ENCODE results near the gene PLXDC2.
"Not testable (repeated sequence)": the region's sequence is repeated elsewhere in the genome, so short reads cannot be mapped to it uniquely, and the experiment has no call there.

Gene PLXDC2

DNA sequence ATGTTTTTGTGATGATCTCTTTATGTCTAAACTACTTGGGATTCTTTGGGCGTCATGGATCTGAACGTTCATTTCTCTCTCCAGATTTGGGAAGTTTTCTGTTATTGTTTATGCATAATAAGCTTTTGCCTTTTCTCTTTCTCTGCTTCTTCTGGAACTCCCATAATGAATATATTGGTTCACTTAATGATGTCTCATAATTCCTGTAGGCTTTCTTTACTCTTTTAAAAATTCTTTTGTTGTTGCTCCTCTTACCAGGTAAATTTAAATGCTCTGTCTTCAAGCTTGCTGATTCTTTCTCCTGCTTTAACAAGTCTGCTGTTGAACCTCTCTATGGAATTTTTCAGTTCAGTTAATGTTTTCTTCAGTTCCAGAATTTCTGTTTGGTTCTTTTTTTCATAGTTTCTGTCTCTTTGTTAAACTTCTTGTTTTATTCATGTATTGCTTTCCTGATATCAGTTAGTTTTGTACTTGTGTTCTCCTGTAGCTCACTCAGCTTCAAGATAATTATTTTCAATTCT lies 317.5 kb downstream of the PLXDC2 start:
- no peak for FAIRE-seq

DNA sequence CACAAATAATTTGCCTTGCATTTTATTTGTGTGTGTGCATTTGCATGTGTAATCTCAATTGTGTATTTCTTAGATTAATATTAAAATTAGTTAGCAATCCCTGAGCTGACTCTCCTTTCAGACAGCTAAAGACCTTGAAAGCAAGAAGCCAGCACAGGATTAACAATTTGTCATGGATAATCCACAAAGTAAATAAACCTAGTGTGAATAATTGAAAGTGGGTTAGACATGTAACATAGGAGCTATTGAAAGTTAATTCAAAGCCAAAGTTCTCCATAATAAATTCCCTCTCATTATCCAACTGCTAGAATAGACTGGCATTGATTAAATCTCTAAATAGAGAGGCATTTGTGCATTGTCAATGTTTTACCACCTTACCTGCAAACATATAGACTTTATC lies 326.1 kb downstream of the PLXDC2 start:
- FAIRE-seq: no peak

DNA sequence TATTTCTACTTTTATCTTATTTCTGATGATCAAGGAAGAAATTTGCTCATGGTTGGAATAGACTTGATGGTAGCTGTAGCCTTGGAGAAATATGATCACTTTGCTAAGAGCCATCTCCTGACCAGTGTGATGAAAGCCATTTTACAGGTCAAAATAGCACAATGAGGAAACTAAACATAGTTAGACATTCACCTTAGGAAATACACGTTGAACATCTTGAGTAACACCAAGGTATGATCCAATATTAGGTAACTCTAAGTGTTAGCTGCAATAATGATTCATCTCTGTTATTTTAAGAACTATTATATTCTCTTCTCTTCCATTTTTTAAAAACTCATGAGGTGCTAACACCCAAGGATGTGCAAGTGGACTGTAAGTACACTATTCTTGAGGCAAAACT lies 328.0 kb downstream of the PLXDC2 start:
- FAIRE-seq: no peak

DNA sequence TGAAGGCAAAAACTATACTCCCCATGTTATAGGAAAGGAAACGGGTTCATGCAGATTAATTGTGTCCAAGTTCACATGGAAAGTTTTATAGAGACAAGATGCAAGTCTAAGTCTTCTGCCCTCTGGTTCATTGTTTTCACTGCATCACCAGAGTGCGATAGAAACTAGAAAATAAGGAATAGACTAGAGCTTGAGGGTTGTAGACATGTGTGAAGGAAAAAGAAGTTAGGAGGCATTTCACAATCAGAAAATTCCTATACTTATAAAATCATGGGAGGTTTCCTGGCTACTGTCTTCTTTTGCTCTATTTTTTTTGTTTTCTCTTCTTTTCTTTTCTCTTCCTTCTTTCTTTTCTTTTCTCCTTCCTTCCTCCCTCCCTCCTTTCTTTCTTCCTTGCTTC lies 329.8 kb downstream of the PLXDC2 start:
- no peak for FAIRE-seq

DNA sequence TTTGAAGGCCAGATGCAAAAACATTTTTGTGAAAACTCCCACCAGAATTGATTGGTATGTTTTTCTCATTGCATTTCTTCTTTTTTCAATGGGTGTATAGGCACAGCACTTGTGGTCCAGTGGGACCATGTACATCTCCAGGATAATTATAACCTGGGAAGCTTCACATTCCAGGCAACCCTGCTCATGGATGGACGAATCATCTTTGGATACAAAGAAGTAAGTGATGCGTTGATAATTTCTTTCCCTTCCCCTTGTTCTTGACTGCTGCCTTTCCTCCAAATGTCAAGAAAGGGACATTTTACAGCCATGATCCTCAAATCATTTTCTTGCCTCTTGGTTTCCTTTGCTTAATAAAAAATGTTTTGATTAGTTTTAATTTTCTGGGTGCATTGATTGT lies 331.5 kb downstream of the PLXDC2 start:
- FAIRE-seq: no peak

DNA sequence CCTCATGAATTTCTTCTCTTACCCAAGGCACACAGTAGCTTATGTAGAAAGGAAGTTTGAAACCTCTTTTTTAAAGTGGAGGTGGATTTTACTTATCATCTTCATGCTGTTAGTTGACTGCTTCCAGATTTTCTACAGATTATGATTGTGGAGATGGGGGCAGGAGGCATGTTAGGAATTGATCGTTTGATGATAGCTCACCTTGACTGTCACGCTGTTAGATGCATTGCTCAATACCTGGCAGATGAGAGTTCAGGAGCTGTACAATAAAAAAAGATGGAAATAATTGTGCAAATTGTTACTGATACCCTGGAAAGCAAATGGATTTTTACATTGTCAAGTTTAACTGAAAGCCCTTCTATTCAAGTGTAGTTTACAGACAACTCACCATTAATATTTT lies 340.3 kb downstream of the PLXDC2 start:
- no peak for FAIRE-seq

DNA sequence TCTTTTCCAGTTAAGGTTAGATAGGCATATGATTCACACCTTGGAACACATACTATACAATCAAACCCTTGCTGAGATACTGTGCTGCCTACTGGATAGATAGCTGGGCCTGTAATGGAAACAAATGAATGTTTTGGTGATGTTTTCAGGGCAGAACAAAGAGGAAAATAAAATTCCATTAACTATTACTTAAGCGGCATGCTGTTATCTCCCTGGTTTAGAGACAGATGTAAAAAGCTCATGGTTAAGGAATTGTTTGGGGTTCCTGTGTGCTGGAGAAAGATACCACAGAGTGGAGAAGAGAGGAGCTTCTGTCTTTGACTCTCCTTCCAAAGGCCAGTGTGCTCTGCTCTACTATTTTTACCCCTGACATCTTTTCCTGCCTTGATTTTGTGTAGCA lies 341.1 kb downstream of the PLXDC2 start:
- FAIRE-seq: no peak

DNA sequence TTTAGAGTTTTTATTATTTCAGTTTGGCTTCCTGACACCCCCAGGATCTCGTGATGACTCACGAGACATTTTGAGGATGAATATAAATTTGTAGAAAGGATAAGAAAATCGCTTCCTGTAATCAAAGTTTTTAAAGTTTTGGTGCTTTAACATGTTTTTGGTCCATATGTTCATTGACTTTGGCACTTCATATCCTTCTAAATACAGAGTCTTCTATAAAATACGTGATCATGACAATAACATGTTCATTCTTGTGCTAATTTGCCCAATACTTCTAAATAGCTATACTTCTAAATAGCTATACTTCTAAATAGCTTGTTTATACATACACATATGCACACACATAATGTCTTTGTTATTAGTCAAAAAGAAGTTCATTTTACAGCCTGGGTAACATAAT lies 341.9 kb downstream of the PLXDC2 start:
- no peak for FAIRE-seq

DNA sequence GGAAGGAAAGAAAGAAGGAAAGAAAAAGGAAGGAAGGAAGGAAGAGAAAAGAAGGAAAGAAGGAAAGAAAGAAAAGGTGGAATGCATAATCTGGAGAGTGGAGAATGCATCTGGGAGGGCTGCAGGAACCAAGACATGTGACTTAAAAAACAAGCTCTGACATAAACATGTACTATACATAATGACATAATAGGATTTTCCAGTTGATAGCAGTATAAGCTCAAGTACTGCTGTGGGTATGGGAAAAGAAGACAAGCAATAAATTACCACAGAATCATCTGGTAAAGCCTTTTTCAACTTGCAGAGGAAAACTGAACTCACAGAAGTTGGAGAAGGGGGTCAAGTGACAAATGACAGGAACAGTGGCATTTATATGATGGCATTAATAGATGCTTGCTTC lies 345.9 kb downstream of the PLXDC2 start:
- FAIRE-seq: no peak

DNA sequence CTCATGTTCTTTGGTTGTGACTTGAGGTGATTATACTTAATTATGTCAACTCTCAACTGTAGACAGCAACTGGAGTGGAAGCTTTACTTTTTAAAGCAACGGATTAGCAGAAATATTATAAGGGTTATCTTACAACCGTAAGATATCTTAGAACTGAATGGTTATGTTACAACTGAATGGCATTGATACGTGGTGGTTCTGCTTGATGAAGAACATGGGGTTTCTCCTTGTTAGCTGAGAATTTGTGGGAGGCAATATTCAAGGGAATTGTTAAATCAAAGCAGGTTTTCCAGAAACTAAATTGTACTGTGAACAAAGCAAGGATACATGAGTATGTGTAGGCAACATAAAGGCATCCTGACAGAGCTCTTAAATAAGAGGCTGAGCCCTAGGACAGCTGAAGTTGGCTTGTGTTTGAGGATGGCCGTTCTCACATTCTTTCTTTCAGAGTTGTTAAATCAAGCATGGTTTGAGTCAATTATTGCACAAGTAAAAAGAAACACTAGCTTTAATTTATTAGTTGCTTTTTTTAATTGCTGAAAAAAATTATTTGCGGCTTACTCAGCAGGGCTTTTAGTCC lies 350.0 kb downstream of the PLXDC2 start:
- FAIRE-seq: no peak

DNA sequence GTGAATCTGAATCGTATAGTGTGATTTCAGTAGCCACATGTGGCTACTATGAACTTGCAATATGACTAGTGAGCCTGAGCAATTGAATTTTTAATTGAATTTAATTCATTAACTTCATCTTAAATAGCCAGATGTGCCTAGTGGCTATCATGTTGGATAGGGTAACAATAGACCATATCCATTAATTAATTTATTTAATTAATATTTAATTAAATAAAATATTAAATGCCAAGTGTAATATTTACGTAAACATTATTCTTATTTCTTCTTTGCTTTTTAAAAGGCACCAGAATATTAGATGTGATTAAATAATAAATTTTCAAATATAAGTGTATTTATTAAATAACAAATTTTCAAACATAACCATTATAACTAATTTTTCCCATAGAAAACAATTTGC lies 354.4 kb downstream of the PLXDC2 start:
- FAIRE-seq: peak; percentile 74

DNA sequence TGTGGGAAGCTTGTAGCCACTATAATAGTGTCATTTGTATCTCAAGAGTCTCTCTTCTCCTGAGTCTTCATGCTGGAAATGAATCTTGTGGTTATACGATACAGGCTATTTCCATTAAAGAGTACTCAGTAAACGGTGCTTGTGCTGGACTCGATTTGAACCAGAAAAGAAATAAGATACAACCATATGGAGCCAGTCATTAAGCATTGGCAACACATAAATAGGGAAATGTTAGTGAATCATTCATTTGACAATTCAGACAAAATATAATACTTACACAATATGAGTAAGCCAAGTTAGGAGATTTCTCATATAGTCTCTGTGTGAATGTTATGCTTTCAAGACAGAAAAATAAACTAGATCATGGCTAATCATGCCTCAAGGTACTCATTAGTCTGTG lies 356.8 kb downstream of the PLXDC2 start:
- FAIRE-seq: no peak

DNA sequence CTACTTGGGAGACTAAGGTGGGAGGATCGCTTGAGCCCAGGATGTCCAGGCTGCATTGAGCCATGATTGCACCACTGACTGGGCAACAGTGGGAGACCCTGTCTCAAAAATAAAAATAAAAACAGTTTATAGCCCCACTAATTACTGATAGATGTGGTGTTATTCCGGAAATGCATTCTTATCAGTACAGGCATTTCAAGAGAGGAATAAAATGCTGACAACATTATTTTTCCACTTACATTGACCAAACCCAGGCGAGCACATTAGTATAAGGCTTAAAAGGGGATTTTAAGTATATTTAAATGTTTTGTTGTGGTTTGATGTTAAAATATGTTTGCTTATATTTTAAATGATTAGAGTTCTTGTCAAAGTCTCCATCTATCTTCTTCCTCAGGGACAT lies 359.5 kb downstream of the PLXDC2 start:
- no peak for FAIRE-seq

DNA sequence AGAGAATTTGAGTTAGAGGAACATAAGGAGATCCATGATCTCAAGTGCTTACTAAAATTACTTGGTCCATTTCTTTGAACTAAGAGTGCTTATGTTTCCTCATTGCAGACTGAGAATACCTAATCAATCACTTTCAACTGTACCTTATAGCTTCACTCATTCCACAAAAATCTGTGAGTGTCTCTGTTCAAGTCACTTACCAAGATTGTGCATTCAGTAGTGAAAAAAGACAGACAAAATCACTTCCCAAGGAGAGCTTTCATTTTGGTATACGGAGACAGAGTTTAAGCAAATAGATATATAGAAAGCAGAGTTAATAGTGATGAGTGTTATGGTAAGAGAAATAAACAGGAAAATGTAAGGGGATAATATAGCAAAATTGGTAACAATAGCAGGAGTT lies 364.5 kb downstream of the PLXDC2 start:
- FAIRE-seq: no peak

DNA sequence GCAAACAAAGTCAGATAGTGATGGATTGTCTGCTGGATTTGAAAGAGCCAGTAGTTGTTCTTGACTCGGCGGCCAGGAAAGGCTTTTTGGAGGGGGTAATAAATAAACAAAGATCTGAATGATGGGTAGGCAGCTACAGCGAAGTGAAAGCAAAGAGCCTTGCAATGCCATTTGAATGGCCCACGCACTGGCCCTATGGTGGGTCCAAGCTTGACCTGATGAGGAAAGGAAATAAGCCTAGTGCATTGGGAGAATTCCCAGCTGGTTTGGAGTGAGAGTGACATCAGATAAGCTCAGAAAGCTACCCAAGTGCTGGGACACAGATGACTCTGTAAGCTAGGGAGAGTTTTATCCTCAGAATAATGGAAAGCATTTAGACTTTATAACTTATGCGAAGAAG lies 365.2 kb downstream of the PLXDC2 start:
- no peak for FAIRE-seq

DNA sequence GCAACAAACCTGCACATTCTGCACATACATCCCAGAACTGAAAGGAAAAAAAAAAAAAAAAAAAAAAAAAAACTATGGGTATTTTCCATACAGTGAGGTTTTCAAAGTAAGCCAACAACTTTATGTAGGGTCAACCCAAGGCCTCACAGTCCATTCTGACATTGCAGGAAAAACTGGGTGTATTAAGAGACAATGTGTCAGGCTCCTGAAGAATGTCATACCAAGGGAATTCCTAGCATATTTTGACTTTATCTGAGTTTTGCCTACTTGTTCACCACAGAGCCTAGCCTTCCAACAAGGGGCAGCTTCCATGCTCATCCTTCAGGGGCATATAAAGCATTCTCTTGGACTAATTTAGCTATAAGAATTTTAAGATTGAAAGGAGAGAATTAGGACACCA lies 368.9 kb downstream of the PLXDC2 start:
- no peak for FAIRE-seq

DNA sequence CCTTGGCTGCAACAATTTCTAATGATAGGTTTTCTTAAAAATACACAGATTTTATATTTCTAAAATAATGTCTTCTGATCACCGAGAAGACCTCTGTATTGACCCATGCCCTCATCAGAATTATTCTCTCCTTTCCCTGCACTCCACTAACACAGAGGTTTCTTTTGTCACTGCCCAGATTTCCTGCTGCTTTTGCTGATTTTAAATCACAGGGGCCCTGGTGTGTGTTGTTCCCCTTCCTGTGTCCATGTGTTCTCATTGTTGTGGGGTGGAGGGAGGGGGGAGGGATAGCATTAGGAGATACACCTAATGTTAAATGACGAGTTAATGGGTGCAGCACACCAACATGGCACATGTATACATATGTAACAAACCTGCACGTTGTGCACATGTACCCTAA lies 375.2 kb downstream of the PLXDC2 start:
- not testable (repeated sequence) for FAIRE-seq

DNA sequence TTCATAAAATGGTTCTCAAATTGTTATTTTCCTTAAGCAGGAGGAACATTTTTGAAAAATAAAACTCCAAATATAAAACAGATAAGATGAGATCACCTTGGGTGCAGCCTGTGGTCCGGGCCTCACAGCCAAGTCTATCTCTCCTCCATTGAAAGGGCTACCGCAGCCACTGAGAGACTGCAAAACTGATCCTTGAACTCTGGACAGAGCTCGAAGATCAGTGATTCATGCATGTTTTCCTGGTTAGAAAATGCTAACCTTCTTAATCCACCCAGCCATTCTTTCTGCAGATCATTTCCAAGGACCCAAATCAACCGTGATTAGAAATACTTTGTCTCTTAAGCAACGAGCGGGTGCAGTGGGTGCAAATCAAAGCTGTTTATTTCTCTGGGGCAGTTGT lies 378.8 kb downstream of the PLXDC2 start:
- FAIRE-seq: no peak

DNA sequence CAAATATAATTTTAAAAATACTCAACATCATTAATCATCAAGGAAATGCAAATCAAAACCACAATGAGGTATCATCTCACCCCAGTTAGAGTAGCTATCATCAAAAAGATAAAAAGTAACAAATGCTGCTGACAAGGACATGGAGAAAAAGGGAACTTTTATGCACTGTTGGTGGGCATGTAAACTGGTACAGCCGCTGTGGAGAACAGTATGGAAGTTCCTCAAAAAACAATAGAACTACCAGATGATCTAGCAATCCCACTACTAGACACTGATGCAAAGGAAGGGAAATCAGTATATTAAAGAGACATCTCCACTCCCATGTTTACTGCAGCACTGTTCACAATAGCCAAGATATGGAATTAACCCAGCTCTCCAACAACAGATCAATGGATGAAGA lies 384.5 kb downstream of the PLXDC2 start:
- no peak for FAIRE-seq

DNA sequence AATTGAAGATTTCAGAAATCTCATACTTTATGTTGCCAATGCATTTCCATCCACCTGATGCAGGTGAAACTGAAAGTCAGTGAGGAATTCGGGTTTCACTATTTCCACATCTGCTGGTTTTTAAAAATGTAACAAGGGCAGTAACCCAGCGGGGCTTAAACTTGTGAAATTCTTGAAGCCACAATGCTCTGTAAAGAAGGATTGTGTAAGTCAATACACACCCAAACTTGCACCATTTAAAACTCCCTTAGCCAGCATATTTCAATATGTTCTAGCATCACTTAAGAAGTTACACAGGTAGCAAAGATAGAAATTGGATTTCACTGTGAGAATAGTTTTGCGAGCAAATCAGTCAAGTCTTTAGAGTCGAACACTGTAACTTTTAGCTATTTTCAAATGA lies 386.1 kb downstream of the PLXDC2 start:
- FAIRE-seq: no peak

DNA sequence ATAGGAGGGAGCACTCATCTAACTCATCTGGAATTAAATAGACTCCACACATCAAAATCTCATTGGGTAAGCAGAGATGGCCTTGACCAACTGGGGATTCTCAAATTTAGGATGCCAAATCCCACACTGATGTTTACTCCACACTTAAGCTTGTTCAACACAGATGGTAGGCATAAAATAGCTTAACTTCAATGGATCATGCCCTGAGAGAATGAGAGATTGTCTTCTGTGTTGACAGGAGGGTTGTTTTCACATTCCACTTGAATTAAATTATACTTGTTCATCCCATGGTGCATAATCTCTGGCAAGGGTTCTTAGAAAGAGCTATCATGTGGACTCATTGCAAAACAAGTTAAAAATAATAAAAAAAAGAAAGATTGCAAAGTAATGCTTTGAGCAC lies 391.4 kb downstream of the PLXDC2 start:
- no peak for FAIRE-seq

DNA sequence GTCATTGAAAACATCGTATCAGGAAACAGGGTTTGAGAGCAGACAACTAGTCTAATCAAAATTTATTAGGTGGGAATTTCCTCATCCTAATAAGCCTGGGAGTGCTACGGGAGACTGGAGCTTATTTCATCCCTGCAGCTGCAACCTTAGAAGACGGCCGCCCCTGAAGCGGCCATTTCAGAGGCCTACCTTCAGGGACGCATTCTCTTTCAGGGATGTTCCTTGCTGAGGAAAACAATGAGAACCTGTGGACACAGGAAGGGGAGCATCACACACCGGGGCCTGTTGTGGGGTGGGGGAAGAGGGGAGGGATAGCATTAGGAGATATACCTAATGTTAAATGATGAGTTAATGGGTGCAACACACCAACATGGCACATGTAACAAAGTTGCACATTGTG lies 392.9 kb downstream of the PLXDC2 start:
- not testable (repeated sequence) for FAIRE-seq

DNA sequence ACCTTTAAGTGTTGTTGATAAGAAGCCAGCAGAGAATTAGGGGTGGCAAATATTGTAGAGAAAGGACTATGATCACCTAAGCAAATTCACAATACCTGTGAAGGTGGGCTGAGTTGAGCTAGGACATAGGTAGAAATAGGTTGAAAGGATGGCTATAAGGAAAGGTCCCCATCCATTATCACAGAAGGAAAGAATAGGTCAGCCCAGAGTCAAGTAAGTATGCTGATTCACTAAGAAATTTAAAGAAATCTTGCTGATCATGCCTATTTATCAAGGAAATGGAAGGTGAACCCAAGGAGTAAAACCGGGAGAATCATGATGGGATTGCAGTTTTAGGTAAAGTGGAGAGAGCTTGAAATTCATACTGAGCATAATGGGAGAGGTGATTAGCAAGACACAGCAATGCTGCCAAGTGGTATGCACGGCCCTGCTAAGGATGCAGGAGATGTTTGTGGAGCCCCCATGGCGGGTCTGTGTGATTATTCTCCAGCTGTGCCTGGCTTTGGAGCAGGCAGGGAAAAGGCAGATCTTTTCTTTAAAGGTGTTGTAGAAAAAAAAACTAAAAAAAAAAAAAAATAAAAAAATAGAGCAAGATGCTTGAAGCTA lies 399.4 kb downstream of the PLXDC2 start:
- no peak for FAIRE-seq

DNA sequence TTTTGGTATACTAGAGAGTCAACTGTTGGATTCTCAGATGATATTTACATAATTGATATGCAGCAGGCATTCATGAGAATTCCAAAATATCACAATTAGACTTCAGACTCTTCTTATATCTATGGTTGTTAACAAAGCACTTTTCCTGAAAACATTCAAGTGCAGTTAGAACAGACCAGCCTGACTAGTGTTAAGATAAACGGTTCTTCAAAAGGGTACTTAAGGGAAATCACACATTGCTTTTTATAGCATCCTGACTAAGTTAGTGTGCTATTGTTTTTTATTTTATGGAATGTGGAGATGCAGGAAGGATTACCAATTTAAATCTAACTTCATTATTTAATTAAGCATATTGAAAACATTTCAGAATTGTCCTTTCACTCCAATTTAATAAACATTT lies 405.1 kb downstream of the PLXDC2 start:
- FAIRE-seq: no peak

DNA sequence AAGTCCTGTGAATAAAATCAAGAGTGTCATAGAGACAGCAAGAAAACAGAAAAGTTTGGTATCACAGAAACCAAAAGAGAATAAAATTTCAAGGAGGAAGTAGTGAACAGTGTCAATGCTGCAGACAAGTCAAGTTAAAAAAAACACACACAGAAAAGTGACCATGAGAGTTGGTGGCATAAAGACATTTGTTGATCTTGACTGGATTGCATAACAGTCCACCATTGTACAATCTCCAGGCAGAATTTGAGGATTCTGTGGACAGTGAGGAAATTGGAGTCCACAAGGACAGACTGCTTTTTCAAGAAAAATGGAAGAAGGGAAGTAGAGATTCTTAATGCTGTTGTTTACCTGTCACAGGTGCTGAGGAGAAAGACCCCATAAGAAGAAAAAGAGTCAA lies 412.5 kb downstream of the PLXDC2 start:
- FAIRE-seq: no peak
